ENCODE measurements around the gene DZIP3.
"Not testable (repeated sequence)": the region's sequence is repeated elsewhere in the genome, so short reads cannot be mapped to it uniquely, and the experiment has no call there.

Gene DZIP3

GRCh38 chr3:108672701-108673100 is 83.2 kb downstream of the DZIP3 start:
- in situ Hi-C loops (cut with MboI; ENCODE audit: low sequenced_read_pairs), result no loop called here

GRCh38 chr3:108673988-108674661 is 84.6 kb downstream of the DZIP3 start:
- in situ Hi-C loops (cut with MboI; ENCODE audit: low sequenced_read_pairs), result no loop called here

DNA sequence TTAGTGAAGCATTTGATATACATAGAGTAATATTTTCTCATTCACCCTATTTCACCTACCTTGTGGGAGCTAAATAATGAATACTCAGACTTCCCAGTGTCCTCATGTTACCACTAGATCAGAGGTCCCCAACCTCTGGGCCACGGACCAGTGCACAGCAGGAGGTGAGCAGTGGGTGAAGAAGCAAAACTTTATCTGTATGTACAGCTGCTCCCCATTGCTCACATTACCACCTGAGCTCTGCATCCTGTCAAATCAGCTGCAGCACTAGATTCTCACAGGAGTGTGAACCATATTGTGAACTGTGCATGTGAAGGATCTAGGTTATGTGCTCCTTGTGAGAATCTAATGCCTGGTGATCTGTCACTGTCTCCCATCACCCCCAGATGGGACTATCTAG is 88.3 kb downstream of the DZIP3 start:
- in situ Hi-C loops (cut with MboI; ENCODE audit: low sequenced_read_pairs), result no loop called here

DNA sequence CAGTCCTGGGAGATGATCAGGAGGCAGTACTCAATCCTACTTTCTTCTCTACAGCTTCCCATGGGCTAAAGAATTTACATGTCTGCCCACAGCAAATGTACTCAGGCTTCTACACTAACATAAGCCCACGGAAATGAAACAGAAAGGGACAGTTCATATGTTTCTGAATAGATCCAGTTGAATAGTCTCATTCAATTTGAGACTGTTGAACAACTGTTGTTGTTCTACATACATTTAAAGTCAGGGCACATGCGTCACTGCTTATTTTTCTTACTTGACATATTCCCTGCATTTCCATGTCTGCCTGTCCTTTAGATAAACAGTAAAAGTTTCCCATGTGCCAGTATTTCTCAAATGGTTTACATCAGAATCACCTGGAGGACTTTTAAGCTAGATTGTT is 102.8 kb downstream of the DZIP3 start:
- in situ Hi-C loops (cut with MboI; ENCODE audit: low sequenced_read_pairs), result not testable (repeated sequence)

DNA sequence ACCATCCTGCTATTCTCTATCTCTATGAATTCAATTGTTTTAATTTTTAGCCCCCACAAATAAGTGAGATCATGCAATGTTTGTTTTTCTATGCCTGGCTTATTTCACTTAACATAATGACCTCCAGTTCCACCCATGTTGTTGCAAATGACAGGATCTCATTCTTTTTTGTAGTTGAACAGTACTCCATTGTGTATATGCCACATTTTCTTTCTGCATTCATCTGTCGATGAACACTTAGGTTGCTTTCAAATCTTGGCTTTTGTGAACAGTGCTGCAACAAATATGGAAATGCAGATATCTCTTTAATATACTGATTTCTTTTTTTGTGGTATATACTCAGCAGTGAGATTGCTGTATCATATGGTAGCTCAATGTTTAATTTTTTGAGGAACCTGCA is 108.9 kb downstream of the DZIP3 start:
- in situ Hi-C loops (cut with MboI; ENCODE audit: low sequenced_read_pairs), result no loop called here

DNA sequence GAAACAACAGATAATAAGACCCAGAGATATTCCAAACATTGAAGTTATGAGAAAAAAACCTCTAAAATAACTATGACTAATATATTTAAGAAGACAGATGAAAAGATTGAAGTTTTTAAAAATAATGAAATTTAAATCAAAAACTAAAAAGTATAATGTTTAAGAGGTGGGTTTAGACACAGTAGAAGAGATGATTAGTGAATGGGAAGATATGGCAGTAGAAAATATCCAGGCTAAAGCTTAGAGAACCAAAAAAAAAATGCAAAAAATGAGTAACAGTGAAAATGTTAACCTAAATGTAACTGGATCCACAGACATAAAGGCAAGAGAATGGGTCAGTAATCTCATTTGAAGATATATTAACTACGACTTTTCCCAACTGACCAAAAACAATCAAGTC is 115.5 kb downstream of the DZIP3 start:
- in situ Hi-C loops (cut with MboI; ENCODE audit: low sequenced_read_pairs), result no loop called here

DNA sequence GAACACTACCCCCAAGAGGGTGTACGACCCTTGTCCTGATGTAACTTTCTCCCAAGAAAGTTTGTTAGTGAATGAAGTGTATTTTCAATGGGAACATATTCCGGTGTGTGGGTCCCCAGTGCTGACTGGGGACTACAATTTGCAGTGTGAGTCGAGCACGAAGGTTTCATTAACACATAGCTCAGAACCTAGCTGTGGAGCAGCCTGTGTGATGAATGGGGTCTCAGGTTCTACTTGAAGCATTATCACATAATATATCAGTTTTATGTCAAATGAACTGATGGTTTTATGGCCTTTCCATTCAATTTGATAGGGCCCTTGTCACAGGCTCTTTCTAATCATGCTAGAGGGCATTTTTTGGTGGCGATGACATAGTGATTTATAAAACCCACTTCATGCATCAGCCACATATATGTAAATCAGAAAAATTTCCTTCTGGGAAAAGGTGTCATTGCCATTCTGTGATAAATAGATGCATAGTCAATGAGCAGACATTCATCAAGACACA is 123.5 kb downstream of the DZIP3 start:
- in situ Hi-C loops (cut with MboI; ENCODE audit: low sequenced_read_pairs), result no loop called here

- in situ Hi-C loops (cut with MboI; ENCODE audit: low sequenced_read_pairs), result no loop called here
These were observed 124.3 kb downstream of the DZIP3 start for GRCh38 chr3:108713816-108714215.

DNA sequence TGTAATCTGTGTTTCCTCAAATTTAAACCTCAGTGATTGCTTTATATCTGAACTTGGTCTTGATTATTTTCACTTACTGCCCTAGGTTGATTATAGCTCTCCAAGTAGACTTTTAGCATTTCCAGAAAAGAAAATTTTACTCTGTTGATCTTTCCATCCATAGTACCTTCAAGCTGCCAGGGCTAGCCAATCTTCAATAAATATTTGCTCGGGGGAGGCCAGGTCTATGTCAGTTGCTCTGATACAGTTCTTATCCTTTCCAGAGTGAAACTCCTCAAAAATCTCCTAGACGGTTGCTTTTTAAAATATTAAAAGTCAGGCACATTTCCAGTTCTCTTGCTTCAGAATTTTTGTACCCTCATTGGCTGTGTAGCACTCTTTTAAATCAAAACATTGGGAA is 128.9 kb downstream of the DZIP3 start:
- in situ Hi-C loops (cut with MboI; ENCODE audit: low sequenced_read_pairs), result no loop called here

DNA sequence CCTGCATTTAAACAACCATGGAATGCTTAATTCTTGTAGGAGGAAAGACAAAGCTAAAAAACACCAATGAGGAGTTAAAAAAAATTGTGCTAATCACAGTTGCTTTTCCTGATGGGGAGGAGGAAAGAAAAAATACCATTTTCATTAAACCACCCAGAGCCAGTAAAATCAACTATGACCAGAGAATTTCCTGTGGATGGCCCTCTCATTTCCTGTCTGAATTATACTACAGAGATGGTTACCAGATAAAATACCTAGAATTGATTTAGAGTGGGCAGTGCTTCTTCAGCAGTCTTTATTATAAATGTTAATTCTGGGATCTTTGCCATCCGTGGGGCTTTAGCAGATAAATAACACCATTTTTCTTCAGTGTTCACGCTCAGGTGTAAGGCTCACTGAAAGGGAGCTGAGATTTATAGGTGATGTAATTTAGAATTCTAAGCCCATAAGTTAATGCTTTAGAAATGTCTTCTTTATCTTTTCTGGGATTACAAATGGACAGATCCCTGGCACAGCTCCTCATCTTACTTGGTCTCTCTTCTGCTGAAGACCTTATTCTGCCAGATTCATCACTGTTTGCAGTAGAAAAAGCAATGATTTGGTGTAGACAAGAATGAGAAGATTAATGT is 129.8 kb downstream of the DZIP3 start:
- in situ Hi-C loops (cut with MboI; ENCODE audit: low sequenced_read_pairs), result no loop called here

- in situ Hi-C loops (cut with MboI; ENCODE audit: low sequenced_read_pairs), result no loop called here
These were observed 133.2 kb downstream of the DZIP3 start for GRCh38 chr3:108722724-108723123.

- in situ Hi-C loops (cut with MboI; ENCODE audit: low sequenced_read_pairs), result no loop called here
These were observed 134.6 kb downstream of the DZIP3 start for GRCh38 chr3:108724101-108724500.

- in situ Hi-C loops (cut with MboI; ENCODE audit: low sequenced_read_pairs), result no loop called here
These were observed 138.6 kb downstream of the DZIP3 start for GRCh38 chr3:108728105-108728504.

DNA sequence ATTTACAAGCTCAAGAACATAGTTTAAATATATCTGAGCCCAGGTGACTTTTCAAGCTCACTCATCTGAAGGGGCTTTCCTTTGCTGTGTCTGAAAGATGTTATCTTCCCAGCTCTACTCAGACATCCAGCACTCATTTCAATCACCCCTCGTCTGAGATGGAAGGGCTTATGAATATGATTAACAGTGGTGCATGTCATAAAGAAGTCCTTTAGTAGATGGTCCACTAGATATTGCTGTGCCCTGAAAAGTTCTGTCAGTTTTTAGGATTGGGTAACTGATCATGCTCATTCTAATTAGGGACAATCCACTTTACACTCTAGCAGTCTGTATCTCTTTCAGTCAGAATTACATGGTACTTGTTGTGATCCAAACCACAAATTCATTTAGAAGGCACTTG is 139.4 kb downstream of the DZIP3 start:
- in situ Hi-C loops (cut with MboI; ENCODE audit: low sequenced_read_pairs), result no loop called here

DNA sequence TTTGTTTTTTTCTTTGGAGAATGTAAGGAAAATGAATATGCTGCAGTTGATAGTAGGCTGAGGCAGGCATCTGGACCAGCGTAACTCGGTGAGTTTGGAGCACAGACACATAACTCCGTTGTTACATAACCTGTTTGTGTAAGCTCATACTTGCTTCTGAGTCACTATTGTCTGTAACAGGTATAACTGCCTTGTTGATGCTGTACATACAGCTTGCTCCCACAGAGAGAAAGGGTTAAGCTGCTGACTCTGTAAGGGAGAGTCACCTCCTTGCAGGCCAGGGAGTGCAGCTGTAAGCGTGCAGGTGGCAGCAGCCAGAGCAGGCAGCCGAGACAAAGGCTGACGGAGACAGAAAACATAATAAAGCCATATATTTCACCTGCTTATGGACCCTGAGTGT is 147.3 kb downstream of the DZIP3 start:
- in situ Hi-C loops (cut with MboI; ENCODE audit: low sequenced_read_pairs), result no loop called here

- in situ Hi-C loops (cut with MboI; ENCODE audit: low sequenced_read_pairs), result no loop called here
These were observed 153.4 kb downstream of the DZIP3 start for GRCh38 chr3:108742929-108743328.

All from HL-60/S4 treated with retinoic acid at 250 ng/mL for 4 days and 3 days (cell line).